Mesendoderm (in vitro differentiated cells): ENCODE data around the gene SLC2A10.

Experiments
- DNase-seq: peaks from one replicate; pipeline ENCODE4 v3.0.0; 2013
- H2AK5ac ChIP-seq: 2 replicates; pipeline ENCODE4 v1.6.1; 2013; ENCODE audit warnings: low read length, inconsistent platforms
- H2BK120ac ChIP-seq: 2 replicates; pipeline ENCODE4 v1.6.1; 2013; ENCODE audit warnings: low read depth, mild to moderate bottlenecking, low read length, moderate library complexity, mixed read lengths
- H2BK15ac ChIP-seq: replicated peaks from 2 replicates; pipeline ENCODE4 v1.6.1; 2013; ENCODE audit warnings: low read depth, mild to moderate bottlenecking, moderate library complexity
- H2BK5ac ChIP-seq: 2 replicates; pipeline ENCODE4 v1.6.1; 2013; ENCODE audit warnings: low read length, inconsistent platforms
- H3K18ac ChIP-seq: 2 replicates; pipeline ENCODE4 v1.6.1; 2013; ENCODE audit warnings: mild to moderate bottlenecking, low read length, mixed read lengths
- H3K23ac ChIP-seq: one replicate; pipeline ENCODE4 v1.6.1; 2013; ENCODE audit warnings: low read length
- H3K27ac ChIP-seq: 2 replicates; pipeline ENCODE4 v1.5.1; 2013; ENCODE audit warnings: low read depth, mild to moderate bottlenecking, inconsistent platforms, low read length, moderate library complexity
- H3K27me3 ChIP-seq: 2 replicates; pipeline ENCODE4 v1.6.1; 2013; ENCODE audit warnings: low read length, control low read depth, mild to moderate bottlenecking, inconsistent platforms; ENCODE audit not compliant: insufficient read depth, poor library complexity
- H3K36me3 ChIP-seq: 2 replicates; pipeline ENCODE4 v1.6.1; 2013; ENCODE audit warnings: low read length, inconsistent platforms; ENCODE audit not compliant: control insufficient read depth, insufficient read depth
- H3K4ac ChIP-seq: one replicate; pipeline ENCODE4 v1.6.1; 2013; ENCODE audit warnings: low read depth, mild to moderate bottlenecking, low read length, moderate library complexity
- H3K4me1 ChIP-seq: 2 replicates; pipeline ENCODE4 v1.6.1; 2013; ENCODE audit warnings: low read depth, low read length, inconsistent platforms; ENCODE audit not compliant: control insufficient read depth
- H3K4me2 ChIP-seq: 2 replicates; pipeline ENCODE4 v1.6.1; 2013; ENCODE audit warnings: low read length
- H3K4me3 ChIP-seq: 2 replicates; pipeline ENCODE4 v1.5.1; 2013; ENCODE audit warnings: mild to moderate bottlenecking, low read length
- H3K56ac ChIP-seq: one replicate; pipeline ENCODE4 v1.6.1; 2013; ENCODE audit warnings: low read length
- H3K79me1 ChIP-seq: 2 replicates; pipeline ENCODE4 v1.6.1; 2013; ENCODE audit warnings: low read length, inconsistent platforms
- H3K79me2 ChIP-seq: 2 replicates; pipeline ENCODE4 v1.6.1; 2013; ENCODE audit warnings: mild to moderate bottlenecking, low read length; ENCODE audit not compliant: control insufficient read depth, insufficient read depth
- H3K9ac ChIP-seq: 2 replicates; pipeline ENCODE4 v1.6.1; 2013; ENCODE audit warnings: low read length, inconsistent platforms
- H4K5ac ChIP-seq: one replicate; pipeline ENCODE4 v1.6.1; 2013; ENCODE audit warnings: low read length
- H4K8ac ChIP-seq: one replicate; pipeline ENCODE4 v1.6.1; 2013; ENCODE audit warnings: low read depth, mild to moderate bottlenecking, control low read depth, low read length, moderate library complexity
- WGBS: extraction: QIAGEN DNeasy Blood & Tissue Kit; methylation state at CpG from one replicate; pipeline ENCODE4 v1.1.7; 2013; ENCODE audit warnings: low lambda C conversion rate, missing lambda C conversion rate; ENCODE audit not compliant: insufficient coverage; ENCODE audit errors: extremely low coverage; 5-methylcytosine and 5-hydroxymethylcytosine counted together

Gene SLC2A10

DNA sequence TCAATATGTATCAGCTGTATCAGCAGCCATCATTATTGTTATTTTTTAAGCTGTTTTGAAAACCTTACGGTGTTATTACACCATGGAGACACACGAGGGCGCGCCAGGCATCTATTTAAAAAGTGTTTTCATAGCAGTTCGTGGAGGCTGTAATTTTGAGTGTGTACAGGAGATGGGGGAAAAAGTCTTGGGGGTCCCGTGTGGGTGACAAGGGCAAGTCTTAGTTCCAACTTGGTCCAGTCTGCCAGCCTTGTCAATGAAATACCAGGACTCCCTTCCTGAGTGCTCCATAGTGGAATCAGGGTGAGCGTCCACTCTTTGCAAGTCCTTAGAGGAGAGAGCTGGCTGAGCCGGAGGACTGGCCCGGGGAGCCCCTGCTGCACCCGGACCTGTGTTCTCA is 43.3 kb downstream of the SLC2A10 start:
- no peak overlapping the region for H3K56ac ChIP-seq
- no peaks in the 10 kb centered on the region for H3K79me1 ChIP-seq
- H2BK15ac ChIP-seq, result no peak overlapping the region
- DNase-seq, result peak; percentile 55
- no peak overlapping the region for H3K18ac ChIP-seq
- H3K23ac ChIP-seq, result no peak overlapping the region
- H2BK120ac ChIP-seq, result no peak overlapping the region
- no peak overlapping the region for H3K9ac ChIP-seq
- H3K4me3 ChIP-seq, result no peak overlapping the region
- no peak overlapping the region for H4K8ac ChIP-seq
- no peak overlapping the region for H2AK5ac ChIP-seq
- no peaks in the 10 kb centered on the region for H3K27me3 ChIP-seq
- H3K79me2 ChIP-seq, result no peaks in the 10 kb centered on the region
- no peak overlapping the region for H4K5ac ChIP-seq
- no peak overlapping the region for H3K4ac ChIP-seq
- H3K27ac ChIP-seq, result no peak overlapping the region
- H3K4me2 ChIP-seq, result no peak overlapping the region
- H2BK5ac ChIP-seq, result no peak overlapping the region
- no CpG with 5 or more reads among the region's 10 CpGs for WGBS
- H3K4me1 ChIP-seq, result no peaks in the 10 kb centered on the region
- H3K36me3 ChIP-seq, result no peaks in the 10 kb centered on the region

- Histone ChIP-seq H3K4me3 (no peak overlapping the region), H3K27ac (no peak overlapping the region), H3K56ac (no peak overlapping the region), H3K79me2 (no peaks in the 10 kb centered on the region), H2BK5ac (no peak overlapping the region), H3K9ac (no peak overlapping the region), H2BK120ac (no peak overlapping the region), H3K18ac (no peak overlapping the region), H3K23ac (no peak overlapping the region), H3K4me2 (no peak overlapping the region), H2BK15ac (no peak overlapping the region), H4K5ac (no peak overlapping the region), H3K36me3 (no peaks in the 10 kb centered on the region), H3K4ac (no peak overlapping the region), H3K79me1 (no peaks in the 10 kb centered on the region), H3K27me3 (no peaks in the 10 kb centered on the region), H4K8ac (no peak overlapping the region), H3K4me1 (no peaks in the 10 kb centered on the region), H2AK5ac (no peak overlapping the region)
- DNase-seq, result no peak
- WGBS, result no CpG with 5 or more reads among the region's 11 CpGs
Observed at GRCh38 chr20:46755483-46756413, 46.3 kb downstream of the SLC2A10 start.

DNA sequence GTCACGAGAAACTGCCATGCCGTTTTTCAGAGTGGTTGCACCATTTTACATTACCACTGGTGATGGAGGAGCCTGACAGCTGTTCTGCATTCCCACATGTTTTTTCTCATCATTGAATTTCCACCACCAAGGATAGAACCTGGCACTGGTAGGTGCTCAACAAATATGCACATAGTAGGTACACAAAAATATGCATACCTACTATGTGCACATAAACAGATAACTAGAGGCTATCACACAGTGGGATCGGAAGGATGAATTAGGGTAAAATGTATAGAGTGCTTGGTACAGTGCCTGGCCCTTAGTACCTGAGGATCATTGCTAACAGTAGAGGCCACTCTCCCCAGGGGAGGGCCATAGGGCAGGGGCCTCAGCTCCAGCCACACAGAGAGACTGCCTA is 47.0 kb downstream of the SLC2A10 start:
- no peak for DNase-seq
- Histone ChIP-seq H2BK15ac (no peak overlapping the region), H3K56ac (no peak overlapping the region), H3K36me3 (no peaks in the 10 kb centered on the region), H3K79me1 (no peaks in the 10 kb centered on the region), H3K79me2 (no peaks in the 10 kb centered on the region), H2BK120ac (no peak overlapping the region), H4K5ac (no peak overlapping the region), H4K8ac (no peak overlapping the region), H2AK5ac (no peak overlapping the region), H3K4me2 (no peak overlapping the region), H3K27me3 (no peaks in the 10 kb centered on the region), H3K23ac (no peak overlapping the region), H3K4me1 (no peaks in the 10 kb centered on the region), H3K18ac (no peak overlapping the region), H2BK5ac (no peak overlapping the region), H3K9ac (no peak overlapping the region), H3K4ac (no peak overlapping the region), H3K27ac (no peak overlapping the region), H3K4me3 (no peak overlapping the region)
- no CpG with 5 or more reads among the region's 3 CpGs for WGBS

DNA sequence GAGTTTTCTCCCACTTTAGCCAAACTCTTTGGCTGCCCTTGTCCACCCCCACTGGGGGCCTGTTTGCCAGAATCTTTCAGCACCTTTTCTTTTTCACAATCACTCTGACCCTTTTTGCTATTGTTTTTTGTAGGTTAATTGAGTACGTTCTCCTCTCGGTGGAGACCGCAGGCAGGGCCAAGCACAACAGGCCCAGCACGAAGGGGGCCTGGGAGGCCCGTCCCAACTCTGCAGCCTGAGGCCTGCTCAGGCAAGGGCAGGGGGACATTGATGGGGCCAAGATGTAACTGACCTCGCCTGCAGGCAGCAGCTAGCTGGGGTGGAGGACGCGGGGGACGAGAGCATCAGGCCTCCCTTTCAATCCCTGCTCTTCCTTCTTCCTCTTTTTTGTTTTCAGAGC is 47.7 kb downstream of the SLC2A10 start:
- WGBS, result no CpG with 5 or more reads among the region's 9 CpGs
- Histone ChIP-seq H3K4me1 (no peaks in the 10 kb centered on the region), H2BK15ac (no peak overlapping the region)

DNA sequence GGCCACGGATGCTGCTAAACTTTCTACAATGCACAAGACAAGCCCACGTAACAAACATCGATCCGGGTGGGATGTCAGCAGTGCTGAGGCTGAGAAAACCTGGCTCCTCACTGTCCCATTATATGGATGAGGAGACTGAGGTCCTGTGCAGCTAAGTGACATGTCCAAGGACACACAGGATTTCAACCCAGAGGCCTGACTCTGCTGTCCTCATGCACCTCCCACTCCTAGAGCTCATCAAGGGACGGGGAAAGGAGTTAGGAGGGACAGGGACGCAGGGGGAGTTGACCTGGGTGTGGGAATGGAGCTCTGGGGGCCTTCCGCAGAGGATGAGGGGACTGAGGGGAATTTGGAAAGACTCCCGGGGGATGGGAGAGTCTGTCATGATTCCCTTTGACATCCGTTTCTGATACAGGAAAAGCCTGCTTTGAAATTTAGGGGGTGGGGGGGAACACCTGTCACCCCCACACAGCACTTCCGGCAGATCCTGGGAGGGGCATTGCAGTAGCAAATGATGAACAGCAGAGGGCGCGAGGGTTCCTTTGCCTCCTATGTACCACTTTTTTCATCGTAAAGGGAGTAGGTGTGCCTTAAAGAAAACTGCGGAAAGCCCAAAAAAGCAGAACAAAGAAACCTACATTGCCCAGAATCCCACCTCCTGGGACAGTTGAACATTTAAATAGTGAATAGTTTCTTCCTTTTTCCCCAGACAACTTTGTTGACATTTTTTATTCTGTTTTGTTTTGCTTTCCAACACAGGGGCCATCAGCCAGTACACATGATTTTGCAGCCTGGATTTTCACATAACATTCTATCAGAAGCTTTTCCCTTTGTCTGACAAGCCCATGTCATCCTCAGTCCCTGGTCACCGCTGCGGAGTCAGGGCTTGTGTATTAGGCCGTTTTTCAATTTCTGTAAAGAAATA is 48.6 kb downstream of the SLC2A10 start:
- H2BK15ac ChIP-seq, result no peak overlapping the region
- H3K36me3 ChIP-seq, result no peaks in the 10 kb centered on the region
- H3K9ac ChIP-seq, result no peak overlapping the region
- H2AK5ac ChIP-seq, result no peak overlapping the region
- no CpG with 5 or more reads among the region's 17 CpGs for WGBS
- DNase-seq, result peak; percentile 66
- H3K4me2 ChIP-seq, result no peak overlapping the region
- no peak overlapping the region for H3K23ac ChIP-seq
- no peaks in the 10 kb centered on the region for H3K79me1 ChIP-seq
- H2BK5ac ChIP-seq, result no peak overlapping the region
- no peaks in the 10 kb centered on the region for H3K27me3 ChIP-seq
- no peak overlapping the region for H3K4me3 ChIP-seq
- H4K5ac ChIP-seq, result no peak overlapping the region
- H3K4ac ChIP-seq, result no peak overlapping the region
- no peaks in the 10 kb centered on the region for H3K4me1 ChIP-seq
- H3K27ac ChIP-seq, result no peak overlapping the region
- H3K18ac ChIP-seq, result no peak overlapping the region
- H3K56ac ChIP-seq, result no peak overlapping the region
- H4K8ac ChIP-seq, result no peak overlapping the region
- H3K79me2 ChIP-seq, result no peaks in the 10 kb centered on the region
- no peak overlapping the region for H2BK120ac ChIP-seq

More for the DNA sequence above, 47.7 kb downstream of the SLC2A10 start:
- no peak overlapping the region for H3K4me3 ChIP-seq
- H2BK5ac ChIP-seq, result no peak overlapping the region
- no peak overlapping the region for H2AK5ac ChIP-seq
- no peak overlapping the region for H4K5ac ChIP-seq
- H3K79me1 ChIP-seq, result no peaks in the 10 kb centered on the region
- H3K36me3 ChIP-seq, result no peaks in the 10 kb centered on the region
- H3K56ac ChIP-seq, result no peak overlapping the region
- no peak overlapping the region for H3K4ac ChIP-seq
- H3K27me3 ChIP-seq, result no peaks in the 10 kb centered on the region
- DNase-seq, result no peak
- H3K9ac ChIP-seq, result no peak overlapping the region
- no peaks in the 10 kb centered on the region for H3K79me2 ChIP-seq
- no peak overlapping the region for H4K8ac ChIP-seq
- no peak overlapping the region for H3K23ac ChIP-seq
- H3K4me2 ChIP-seq, result no peak overlapping the region
- no peak overlapping the region for H3K18ac ChIP-seq
- no peak overlapping the region for H2BK120ac ChIP-seq
- H3K27ac ChIP-seq, result no peak overlapping the region
